Stimulated activated CD8-positive, alpha-beta memory T cell treated with anti-CD3 and anti-CD28 coated beads, Interleukin-15, amount 100 ng/mL, for 4 hours (primary cell): ENCODE data around the gene SLC35E4.
"Not testable (repeated sequence)": the region's sequence is repeated elsewhere in the genome, so short reads cannot be mapped to it uniquely, and the experiment has no call there.

Experiments
- DNase-seq, 2 donors: peaks; one replicate each; pipeline ENCODE4 v3.0.0-alpha.2; 2020; ENCODE audit warnings: low read depth in 2 of 2

SLC35E4 gene

GRCh38 chr22:30611197-30611596 lies 24.4 kb upstream of the SLC35E4 start:
- DNase-seq: no peak

GRCh38 chr22:30612789-30613188 lies 22.8 kb upstream of the SLC35E4 start:
- no peak for DNase-seq

GRCh38 chr22:30614268-30614667 lies 21.3 kb upstream of the SLC35E4 start:
- DNase-seq: no peak

- no peak for DNase-seq
These were observed 20.7 kb upstream of the SLC35E4 start for GRCh38 chr22:30614879-30615278.

- DNase-seq: no peak
These were observed 20.0 kb upstream of the SLC35E4 start for GRCh38 chr22:30615543-30615954.

- DNase-seq: no peak
These were observed 17.8 kb upstream of the SLC35E4 start for GRCh38 chr22:30617819-30618218.

GRCh38 chr22:30619909-30620308 lies 15.7 kb upstream of the SLC35E4 start:
- DNase-seq: not testable (repeated sequence)

GRCh38 chr22:30626413-30626812 lies 9.2 kb upstream of the SLC35E4 start:
- no peak for DNase-seq

- DNase-seq: no peak
These were observed 8.1 kb upstream of the SLC35E4 start for GRCh38 chr22:30627471-30627870.

GRCh38 chr22:30628491-30628890 lies 7.1 kb upstream of the SLC35E4 start:
- no peak for DNase-seq

GRCh38 chr22:30631469-30631868 lies 4.1 kb upstream of the SLC35E4 start:
- not testable (repeated sequence) for DNase-seq

- DNase-seq: peak; percentile 74 to 79
These were observed 929 bp upstream of the SLC35E4 start for GRCh38 chr22:30634471-30635233.

- DNase-seq: no peak
These were observed 871 bp downstream of the SLC35E4 start for GRCh38 chr22:30636226-30637077.

GRCh38 chr22:30637701-30638114 lies 2.1 kb downstream of the SLC35E4 start:
- DNase-seq: no peak

GRCh38 chr22:30640361-30640760 lies 4.8 kb downstream of the SLC35E4 start:
- no peak for DNase-seq

- no peak for DNase-seq
These were observed 5.4 kb downstream of the SLC35E4 start for GRCh38 chr22:30640839-30641430.

GRCh38 chr22:30643055-30643875 lies 7.7 kb downstream of the SLC35E4 start:
- DNase-seq: no peak

GRCh38 chr22:30646518-30647160 lies 11.1 kb downstream of the SLC35E4 start:
- no peak for DNase-seq

- no peak for DNase-seq
These were observed 12.0 kb downstream of the SLC35E4 start for GRCh38 chr22:30647536-30647935.

- no peak for DNase-seq
These were observed 13.2 kb downstream of the SLC35E4 start for GRCh38 chr22:30648825-30649224.

- peak; percentile 80 to 85 for DNase-seq
These were observed 13.9 kb downstream of the SLC35E4 start for GRCh38 chr22:30649430-30650007.
